D721Med (cell line): ENCODE results near the gene PAM16.

Experiments used
- DNase-seq: peaks from one replicate; pipeline ENCODE4 v3.0.0; 2011; ENCODE audit warnings: low spot score; ENCODE audit not compliant: insufficient read length
- FAIRE-seq: peaks from 2 replicates; lab custom pipeline; 2011; peaks lifted over from hg19 to GRCh38; lab: Jason Lieb, UNC
- TF ChIP-seq, protein P1 (sequence below): IDR thresholded peaks from 2 replicates; pipeline ENCODE4 v1.5.1; 2012; ENCODE audit warnings: mild to moderate bottlenecking, control low read depth; ENCODE audit not compliant: insufficient read depth; ENCODE audit errors: missing control alignments

The PAM16 gene

DNA sequence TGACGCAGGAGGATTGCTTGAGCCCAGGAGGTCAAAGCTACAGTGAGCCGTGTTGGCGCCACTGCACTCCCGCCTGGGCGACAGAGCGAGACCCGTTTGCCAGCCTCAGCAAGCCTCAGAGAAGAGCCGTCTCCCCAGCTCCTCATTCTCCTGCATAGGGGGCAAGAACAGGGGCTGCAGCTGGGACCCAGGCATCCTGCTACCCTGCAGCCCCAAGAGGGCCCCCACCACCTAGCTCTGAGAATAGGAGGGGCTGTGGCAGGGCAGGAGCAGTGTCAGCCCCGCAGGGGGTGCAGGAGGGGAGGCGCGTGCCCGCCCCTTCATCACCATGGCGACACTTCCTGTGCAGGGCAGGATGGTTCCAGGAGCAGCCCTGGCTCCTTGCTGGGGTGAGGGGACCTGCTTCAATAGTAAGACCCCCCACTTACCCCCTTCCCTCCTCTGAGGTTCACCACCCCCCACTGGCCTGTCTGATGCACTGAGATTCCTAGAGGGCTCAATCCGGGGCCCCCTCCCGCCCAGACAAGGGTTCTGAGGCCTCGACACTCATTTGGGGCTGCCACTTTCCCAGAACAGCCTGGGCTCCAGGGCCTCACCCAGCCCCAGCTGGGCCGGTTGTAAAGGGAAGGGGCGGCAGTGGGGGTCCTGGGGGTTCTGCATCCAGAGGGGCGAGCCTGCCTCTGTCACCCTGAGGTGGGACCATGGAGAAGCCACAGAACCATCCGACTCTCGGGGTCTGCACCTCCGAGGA is 40.7 kb upstream of the PAM16 start:
- FAIRE-seq: no peak
- TF ChIP-seq, protein P1, sequence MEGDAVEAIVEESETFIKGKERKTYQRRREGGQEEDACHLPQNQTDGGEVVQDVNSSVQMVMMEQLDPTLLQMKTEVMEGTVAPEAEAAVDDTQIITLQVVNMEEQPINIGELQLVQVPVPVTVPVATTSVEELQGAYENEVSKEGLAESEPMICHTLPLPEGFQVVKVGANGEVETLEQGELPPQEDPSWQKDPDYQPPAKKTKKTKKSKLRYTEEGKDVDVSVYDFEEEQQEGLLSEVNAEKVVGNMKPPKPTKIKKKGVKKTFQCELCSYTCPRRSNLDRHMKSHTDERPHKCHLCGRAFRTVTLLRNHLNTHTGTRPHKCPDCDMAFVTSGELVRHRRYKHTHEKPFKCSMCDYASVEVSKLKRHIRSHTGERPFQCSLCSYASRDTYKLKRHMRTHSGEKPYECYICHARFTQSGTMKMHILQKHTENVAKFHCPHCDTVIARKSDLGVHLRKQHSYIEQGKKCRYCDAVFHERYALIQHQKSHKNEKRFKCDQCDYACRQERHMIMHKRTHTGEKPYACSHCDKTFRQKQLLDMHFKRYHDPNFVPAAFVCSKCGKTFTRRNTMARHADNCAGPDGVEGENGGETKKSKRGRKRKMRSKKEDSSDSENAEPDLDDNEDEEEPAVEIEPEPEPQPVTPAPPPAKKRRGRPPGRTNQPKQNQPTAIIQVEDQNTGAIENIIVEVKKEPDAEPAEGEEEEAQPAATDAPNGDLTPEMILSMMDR: no peak
- DNase-seq: no peak

DNA sequence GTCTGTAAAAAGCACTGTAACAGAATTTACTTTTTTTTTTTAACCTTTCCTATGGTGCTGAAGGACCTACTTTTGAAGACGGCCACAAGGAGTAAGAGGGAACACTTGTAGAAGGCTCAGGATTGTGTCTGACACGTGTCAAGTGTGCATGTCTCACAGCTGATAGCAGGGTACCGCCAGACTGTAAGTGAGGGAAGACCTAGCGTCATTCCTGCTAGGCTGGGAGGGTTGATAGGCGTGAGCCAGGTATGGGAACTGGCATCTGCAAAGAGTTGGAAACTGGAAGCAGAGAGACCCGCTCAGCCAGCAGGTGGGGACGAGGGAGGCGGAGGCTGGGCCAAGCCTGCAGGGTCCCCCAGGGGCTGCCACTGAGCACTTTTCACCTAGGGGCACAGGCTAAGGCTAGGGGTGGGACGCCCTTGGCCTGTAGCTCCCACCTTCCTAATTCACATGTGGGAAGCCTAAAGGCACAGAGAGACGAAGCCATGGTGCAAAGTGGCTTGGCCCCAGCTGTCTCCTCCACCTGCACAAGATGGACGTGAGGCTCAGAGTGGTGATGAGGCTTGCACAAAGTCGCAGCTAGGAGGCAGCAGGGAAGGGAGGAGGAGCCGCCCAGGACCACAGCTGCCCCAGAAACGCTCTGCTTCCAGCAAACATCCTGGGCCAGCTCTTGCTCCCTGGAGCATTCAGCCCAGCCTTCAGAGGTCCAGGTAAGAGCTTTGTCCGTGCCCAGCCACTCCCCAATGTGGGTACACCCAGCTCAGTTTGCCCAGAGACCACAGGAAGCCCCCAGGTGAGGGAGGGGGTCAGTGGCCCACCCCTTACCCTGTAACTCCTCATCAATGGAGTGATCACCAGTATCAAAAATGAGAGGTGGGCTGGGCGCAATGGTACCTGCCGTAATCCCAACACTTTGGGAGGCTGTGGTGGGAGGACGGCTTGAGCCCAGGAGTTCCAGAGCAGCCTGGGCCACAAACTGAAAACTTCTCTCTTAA is 39.4 kb upstream of the PAM16 start:
- FAIRE-seq: no peak
- no peak for DNase-seq
- TF ChIP-seq, protein P1: no peak

DNA sequence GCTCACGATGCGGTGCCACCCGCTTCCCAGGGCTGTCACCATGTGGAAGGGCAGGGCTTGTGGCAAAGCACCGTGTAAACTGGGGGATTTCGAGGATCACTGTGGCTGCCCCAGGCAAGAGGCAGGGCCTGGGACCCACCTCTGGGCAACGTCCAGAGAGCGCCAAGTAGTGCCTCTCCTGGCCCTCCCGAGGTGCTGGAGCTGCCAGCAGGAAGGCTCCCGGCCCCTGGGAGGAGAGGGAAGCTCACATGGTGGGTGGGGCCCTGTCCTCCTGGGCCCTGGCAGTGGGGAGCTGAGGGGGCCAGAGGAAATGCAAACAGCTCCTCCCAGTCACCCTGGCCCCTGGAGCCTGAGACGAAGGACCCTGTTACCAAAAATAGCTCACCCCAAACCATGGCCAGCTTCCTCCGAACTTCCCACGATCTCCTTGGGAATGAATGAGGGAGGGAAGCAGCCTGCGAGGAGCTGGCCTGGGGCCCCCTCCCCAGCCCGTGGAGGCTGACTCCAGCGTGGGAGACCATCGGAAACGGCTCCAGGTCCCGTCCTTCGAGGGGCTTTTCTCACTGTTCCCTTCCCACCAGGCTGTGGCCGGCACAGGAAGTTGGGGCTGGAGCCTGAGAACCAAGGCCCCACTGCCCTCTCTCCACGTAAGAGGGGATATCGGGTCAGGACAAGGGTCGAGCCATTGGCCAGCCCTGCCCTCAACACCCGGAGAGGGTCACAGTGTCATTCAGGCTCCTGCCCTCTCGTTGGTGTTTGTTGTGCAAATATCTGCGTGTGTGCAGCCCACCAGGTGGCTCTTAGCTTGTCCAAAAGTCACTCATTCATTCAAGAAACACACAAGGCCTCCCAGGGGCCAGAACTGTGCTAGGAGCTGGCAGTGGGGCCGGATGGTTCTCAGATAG is 38.2 kb upstream of the PAM16 start:
- no peak for DNase-seq
- FAIRE-seq: no peak
- TF ChIP-seq, protein P1: no peak

DNA sequence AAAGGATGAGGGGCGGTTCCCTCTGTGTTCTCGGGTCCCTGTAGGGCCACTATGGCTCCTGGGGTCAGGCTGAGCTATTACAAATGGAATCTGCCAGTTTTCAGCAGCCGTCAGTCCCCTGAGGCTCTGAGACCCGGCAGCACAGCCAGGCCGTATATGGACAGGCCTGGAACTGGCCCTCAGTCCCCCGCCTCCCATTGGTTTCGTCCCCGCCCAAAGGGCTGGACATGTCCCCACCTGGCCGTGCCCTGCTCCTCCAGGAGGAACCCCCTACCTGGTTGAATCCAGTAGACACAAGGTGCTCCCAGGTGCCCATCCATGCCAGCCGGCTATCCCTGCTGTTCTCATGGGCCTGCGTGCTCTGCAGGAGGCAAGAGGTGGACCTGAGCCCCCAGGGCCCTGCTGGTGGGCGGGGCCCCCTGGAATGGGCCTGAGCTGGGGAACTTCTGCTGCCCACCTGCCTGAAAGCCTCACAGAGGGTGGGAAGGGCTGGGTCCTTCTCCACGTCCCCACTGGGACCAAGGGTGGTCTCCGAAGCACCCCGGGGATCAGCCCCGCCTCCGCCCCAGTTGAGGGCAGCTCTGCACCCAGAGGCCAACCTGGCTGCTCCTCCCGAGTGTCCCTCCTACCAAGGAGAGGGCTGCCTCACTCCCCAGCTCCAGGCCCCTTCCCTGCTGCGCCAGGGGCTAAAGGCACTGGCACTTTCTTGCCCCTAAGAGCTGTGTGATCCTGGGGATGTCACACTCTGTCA is 37.3 kb upstream of the PAM16 start:
- DNase-seq (no peak), FAIRE-seq (no peak)
- TF ChIP-seq, protein P1: no peak

DNA sequence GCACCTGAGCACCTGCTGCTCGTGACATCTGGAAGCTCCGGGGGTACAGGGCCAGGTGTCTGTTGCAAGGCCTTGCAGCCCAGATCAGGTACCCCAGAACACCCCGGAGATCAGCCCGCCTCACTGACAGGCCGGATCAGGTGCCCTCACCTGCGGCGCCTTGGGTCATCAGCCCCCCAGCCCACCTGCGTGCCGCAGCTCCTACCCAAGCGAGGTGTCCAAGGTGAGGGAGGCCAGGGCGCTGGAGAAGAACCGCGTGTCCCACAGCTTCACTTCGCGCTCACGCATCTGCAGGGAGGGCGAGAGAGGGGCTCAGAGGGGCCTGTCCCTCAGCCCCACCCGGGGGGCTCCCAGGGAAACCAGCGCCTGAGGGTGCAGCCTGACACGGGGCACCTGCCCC is 36.7 kb upstream of the PAM16 start:
- FAIRE-seq (no peak), DNase-seq (no peak)
- TF ChIP-seq, protein P1: no peak

DNA sequence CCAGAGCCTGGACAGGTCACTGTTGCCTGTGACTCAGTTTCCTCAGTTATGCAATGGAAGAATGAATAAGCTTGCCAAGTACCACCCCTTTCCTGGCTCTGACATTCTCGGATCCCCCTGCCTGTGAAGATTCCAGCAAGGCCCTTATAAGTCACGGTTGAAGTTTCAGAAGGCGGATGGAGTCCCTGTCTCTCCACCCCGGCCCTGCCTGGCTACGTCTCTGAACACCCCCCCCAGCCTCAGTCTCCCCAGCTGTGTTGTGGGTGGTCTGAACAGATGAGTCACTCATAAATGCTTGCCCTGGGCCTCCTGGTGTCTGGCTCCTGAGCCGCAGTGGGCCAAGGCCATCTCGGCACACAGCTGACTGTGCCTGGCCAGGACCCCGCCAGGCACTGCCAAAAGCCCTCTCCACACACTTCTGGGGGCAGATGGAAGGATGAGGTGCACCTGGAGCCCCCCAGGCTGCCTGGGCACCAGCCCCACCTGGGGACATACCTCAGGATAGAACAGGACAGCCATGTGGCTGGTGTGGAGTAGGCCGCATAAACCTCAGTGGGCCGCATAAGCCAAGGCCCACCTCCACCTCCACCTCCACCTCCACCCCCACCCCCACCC is 35.9 kb upstream of the PAM16 start:
- DNase-seq: no peak
- no peak for FAIRE-seq
- TF ChIP-seq, protein P1: no peak
